GM19043 (cell line): ENCODE measurements around the gene PRKCE.
A peak's percentile ranks its signal among the peaks of the same experiment; 100 is the strongest.

Source experiments
- ATAC-seq: cut with Tn5 transposase; IDR thresholded peaks from one replicate; pipeline ENCODE4 v1.9.1; 2021; ENCODE audit warnings: low read depth; ENCODE audit not compliant: unreplicated experiment

PRKCE gene

DNA sequence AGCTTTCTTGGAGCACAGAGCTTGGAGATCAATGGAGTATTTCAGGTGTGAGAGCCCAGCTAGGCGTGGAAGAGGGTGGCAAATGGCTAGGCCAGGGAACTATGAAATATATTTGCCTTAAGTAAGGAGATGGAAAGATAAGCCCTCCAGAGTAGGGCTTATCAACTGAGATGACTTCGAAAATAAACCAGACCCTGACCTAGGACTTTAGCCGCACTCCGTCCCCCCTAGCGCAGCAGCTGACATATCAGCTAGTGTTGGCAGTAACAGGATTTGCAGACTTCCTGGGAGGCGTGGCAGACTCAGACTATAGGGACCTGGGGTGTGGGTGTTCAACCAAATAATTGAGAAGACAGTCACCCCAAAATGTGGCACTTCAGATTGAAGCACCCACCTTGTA, 518.0 kb downstream of the PRKCE start:
- no peak for ATAC-seq

DNA sequence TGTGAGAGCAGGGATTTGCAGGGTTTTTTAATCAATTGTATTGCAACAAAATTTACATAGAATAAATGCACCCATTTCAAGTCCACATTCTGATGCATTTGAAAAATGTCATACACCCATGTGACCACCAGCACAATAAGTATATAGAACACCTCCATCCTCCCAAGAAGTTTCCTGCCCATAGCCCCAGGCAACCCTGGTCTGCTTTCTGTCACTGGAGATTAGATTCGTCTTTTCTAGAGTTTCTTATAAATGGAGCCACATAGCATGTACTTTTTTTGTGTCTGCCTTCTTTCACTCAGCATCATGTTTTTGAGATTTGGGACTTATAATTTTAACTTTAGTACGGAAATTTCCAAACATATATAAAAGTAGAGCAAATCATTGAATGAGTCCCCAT, 518.6 kb downstream of the PRKCE start:
- ATAC-seq = no peak

DNA sequence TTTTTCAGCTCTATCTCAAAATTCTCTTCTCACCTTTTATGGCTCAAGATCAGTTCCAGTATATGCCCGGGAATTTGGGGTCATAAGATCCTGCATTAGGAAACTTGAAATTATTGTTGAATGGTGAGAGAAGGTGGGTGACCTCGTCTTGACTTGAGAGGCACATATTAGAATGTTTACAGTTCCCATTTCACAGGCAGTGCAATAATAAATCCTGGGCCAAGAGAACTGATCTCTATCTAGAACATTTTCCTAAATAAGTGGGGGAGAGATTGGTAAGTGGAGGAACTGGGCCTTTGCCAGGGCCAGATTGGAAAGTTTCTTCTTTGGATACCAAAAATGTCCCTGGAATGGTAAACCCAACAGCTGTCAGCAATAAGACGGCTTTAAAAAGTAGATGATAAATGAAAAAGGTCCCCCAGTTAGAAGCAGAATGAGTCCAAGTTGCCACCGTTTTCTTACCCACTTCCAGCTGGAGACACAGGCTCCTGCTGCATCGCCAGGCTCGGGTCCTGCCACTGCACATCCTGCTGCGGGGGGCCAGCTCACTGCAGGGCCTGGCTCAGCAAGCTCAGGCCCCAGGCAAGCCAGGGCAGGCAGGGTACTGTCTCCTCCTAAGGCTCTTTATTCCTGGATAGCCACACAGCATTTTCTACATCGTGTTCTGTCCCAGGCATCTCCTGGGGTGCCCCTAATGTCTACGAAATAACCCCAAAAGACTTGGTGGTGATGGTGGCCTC, 519.3 kb downstream of the PRKCE start:
- ATAC-seq = no peak

DNA sequence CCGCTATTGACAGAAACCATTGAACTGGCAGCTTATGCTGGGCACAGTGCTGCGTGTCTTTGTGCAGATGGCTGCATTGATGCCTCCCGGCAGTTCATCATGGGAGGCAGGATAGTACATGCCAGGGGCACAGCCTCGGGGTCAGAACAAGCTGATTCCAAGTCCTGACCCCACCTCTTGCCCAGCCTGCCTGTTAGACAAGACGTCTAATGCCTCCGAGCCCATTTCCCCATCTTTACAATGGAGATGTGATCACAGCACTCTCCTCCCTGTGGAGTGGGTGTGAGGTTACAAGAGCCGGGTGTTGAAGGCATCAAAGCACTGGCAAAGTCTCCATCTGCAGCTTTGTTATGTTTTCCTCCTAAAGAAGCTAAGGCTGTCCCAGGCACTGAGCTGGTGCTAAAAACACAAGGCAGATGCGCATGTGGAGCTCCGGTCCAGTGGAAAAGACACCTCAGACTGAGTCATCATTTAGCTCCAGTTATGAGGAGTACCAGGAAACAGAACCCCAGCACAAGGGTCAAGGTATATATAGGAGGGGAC, 520.0 kb downstream of the PRKCE start:
- ATAC-seq = no peak

DNA sequence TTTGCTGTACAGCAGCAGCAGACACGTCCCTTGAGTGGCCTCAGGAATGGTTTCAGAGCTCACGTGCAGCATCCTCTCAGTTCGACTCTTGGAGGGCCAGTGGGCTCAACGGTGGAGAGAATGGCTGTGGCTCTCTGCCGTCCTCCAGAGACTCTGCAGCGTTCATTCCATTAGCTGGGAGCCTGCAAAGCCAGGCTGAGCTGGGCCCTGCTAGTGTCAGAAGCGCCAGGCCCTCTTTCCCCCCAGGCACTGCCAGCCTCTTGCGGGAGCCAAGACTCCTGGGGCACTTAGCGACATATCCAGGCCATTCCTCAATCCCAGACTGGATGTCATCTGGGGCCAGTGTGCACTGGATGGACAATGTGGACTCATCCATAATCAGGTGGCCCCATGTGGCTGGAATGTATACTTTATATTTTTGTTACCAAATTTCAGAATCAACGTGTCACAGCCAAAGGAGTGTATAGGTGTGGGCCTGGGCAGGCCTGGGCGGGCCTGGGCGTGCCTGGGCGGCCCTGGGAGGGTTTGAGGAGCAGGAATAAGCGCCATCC, 520.6 kb downstream of the PRKCE start:
- no peak for ATAC-seq

DNA sequence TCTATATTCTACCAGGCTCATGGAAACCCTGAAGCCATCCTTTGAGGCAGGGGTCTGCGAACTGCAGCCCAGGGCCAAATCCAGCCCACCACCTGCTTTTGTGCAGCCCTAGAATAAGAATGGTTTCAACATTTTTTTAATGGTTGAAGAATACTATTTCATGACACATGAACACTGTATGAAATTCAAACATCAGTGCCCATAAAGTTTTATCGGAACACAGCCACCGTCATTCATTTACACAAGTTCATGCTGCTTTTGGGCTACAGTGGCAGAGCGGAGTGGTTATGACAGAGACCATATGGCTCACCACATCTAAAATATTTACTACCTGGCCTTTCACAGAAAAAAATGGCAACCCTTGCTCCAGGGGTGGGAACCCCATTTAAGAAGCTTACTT, 521.6 kb downstream of the PRKCE start:
- no peak for ATAC-seq

DNA sequence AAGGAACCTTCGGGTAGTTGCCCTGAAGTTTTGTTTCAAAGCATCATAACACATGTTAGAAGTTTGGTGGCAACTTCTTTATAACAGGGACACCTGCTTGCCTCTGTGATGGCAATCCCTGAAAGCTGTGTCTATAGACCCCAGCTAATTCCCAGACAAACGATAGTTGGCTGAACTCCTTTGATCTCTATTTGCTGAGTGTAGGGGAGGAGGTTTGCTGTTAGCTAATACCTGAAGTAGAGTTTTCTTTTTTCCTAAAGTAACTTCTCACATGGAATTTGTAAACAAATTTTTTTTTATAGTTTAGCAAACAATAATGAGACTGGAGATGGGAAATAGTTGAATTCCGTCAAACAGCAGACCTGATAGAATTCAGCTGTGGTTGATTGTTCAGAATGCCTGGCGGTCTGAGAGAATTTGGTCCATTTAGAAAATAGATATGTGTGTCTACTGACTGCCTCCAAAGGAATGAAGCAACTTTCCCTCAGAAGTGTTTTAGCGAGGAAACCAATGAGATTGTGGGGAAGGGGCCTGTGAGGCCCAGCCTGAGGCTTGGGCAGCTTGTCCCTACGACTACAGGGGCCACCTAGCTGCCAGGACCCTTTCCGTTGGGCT, 522.3 kb downstream of the PRKCE start:
- ATAC-seq = no peak

DNA sequence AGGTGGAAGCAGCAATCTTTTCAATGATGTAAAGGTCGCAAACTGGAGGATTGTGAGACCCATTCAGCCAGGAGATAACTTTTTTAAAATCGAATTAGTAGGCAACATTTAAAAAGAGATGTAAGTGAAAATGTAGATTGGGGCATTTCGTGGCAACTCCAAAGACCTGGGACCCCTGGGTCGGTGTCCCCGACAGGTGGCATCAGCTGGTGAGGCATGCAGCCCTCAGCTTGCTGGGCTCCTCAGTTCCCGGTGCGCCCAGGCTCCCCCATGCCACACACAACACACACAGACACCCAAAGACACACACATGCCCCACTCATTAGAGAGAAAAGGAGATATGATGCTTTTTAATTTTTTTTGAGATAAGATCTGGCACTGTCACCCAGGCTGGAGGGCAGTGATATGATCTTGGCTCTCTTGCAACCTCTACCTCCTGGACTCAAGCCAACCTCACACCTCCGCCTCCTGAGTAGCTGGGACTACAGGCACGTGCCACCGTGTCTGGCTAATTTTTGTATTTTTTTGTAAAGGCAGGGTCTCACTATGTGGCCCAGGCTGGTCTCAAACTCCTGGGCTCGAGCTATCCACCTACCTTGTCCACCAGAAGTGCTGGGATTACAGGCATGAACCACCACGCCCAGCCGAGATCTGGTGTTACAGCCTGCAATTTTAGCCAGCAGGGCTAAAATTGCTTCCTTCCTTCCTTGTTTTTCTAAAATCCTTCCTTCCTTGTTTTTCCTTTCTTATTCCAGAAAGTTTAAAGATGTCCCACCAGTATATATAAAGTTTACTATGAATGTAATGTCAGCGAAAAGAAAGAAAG, 523.1 kb downstream of the PRKCE start:
- no peak for ATAC-seq

DNA sequence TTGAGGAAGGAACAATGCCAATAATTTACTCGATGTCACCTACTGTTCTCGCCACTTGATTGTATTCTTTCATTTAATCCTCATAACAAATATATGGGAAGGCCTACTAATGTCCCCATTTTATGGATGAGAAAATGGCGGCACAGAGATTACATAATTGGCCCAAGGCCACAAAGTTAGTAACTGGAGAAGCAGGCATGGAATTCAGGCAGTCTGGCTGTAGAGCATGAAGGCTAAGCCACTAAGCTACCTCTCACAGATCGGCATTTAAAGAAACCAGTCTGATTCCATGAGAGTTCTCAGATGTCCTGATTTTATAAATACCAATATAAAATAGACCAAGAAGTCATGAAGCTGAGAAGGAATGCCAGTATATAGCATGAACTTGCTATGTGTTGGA, 523.9 kb downstream of the PRKCE start:
- ATAC-seq = no peak

DNA sequence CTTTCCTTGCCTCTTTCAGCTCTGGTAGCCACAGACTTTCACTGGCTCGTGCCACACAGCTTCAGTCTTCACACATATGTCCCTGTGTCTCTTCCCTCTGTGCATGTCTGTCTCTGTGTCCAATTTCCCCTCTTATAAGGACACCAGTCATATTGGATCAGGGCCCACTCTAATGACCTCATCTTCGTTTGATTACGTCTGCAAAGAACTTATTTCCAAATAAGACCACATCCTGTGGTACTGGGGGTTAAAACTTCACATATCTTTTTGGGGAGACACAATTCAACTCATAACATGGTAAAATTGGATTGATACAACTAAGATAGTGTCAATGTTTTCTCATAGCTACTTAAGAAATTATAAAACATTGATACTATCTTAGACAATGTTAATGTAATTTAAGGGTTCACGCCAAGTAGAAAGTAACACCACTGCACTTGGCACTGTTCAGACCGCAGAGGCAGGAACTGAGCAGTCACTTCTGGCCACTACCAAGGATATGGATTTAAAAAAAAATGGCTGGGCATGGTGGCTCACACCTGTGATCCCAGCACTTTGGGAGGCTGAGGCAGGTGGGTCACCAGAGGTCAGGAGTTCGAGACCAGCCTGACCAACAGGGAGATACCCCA, 526.1 kb downstream of the PRKCE start:
- no peak for ATAC-seq

DNA sequence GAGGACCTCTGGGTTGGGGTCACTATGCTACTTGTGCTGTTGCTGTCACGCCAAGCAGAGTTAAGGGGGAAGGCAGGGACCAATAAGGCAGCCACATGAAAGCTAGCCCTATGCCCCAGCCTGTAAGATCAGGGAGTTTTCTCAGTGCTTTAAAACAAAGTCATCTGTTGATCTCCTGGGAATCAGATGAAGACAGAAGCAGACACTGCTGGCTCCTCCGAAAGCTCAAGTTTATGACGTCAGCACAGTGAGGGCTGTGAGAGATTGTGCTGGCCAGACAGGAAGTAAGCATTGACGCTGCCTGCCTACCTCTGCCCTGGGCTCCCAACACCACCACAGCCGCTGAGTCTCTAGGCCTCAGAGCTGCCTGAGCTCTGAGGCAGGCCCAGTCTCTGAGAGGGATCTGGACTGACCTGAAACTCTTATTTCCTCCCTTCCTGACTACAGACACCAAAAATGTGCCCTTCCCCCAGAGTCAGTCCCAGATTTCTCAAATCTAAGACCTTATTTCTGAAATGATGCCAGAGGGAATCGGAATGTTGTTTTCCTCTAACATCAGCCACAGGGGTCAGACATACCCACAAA, 527.7 kb downstream of the PRKCE start:
- no peak for ATAC-seq

DNA sequence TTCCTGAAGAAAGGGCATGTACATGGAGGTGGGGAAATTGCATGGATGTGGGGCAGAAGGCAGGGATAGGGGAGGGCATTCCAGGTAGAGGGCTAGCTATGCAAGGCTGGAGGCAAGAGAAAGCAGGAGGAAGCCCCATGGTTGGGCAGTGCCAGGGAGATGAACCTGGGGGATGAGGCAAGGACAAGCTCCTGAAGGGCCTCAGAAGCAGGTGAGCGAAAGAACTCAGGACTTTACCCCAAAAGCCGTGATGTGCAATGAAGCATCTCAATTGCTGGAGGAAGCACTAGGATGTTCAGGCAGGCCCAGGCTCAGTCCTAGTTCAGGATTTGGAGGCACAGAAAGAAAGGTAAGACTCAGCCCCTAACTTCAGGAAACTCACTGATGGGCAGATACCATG, 528.7 kb downstream of the PRKCE start:
- ATAC-seq = no peak

DNA sequence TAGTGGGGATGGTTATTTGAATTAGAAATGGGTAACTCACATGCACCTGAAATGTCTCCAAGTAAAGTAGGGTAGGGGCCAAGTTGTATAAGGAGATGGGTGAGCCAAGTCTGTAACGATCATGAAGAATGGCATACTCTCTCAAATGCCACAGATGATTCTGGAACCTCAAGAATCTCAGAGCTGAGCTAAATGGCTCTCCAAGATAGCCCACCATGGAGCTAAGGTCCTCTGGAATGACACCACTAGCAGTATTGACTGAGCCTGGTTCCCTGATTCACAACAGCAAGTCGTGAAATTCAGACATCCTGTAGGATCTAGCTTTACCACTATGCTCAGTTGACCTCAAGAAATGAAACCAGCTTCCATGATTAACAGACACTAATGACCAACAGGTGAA, 529.8 kb downstream of the PRKCE start:
- ATAC-seq = no peak

DNA sequence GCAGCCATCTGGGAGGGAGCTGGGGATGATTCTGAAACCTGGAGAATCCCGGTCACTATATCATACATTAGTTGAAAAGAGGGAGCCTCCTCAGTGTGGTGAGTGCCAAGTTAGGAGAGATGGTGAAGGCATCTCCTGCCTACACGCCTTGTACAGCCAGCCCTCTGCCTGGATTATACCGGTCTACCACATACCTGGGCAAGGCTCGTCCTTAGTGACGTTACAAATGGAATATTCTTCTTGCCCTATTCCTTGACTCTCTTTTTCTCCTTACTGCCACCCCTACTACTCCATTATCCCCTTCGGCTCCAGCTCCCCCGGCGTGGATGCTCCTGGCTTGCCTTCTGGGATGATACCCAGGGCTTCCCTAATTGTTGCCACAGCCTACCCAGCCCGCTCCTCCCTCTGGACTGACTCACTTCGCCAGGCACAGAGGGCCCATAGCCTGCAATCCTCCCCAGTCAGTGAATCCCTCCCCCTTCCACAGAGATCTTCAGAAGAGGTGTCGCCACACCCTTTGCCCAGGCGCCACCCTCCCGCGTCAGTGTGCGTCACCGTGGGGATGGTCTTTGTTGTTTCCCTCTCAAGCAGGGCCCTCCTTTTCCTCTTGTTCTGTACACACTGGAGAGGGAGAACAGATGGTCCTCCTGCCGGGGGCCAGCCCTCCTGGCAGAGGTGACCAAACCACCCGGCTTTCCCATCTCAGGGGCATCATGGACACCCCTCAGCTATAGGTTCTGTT, 530.5 kb downstream of the PRKCE start:
- ATAC-seq = no peak

DNA sequence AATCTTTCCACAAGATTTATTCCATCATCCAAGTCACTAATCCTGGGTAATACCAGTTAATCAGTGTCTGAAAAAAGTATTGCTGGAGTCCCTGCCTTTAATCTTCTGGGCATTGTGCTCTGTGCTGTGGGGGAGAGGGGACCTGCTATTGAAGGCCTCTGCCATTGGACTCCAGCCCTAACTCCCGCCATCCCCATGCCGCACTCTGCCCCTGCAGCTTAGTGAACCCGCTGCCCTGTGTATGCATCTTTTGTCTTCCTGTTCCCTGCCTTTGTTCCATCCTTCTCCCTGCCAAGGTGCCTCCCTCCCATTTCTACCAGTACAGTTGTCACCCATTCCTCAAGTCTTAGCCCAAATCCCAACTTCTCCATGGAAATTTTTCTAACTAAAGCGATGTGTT, 532.0 kb downstream of the PRKCE start:
- no peak for ATAC-seq

DNA sequence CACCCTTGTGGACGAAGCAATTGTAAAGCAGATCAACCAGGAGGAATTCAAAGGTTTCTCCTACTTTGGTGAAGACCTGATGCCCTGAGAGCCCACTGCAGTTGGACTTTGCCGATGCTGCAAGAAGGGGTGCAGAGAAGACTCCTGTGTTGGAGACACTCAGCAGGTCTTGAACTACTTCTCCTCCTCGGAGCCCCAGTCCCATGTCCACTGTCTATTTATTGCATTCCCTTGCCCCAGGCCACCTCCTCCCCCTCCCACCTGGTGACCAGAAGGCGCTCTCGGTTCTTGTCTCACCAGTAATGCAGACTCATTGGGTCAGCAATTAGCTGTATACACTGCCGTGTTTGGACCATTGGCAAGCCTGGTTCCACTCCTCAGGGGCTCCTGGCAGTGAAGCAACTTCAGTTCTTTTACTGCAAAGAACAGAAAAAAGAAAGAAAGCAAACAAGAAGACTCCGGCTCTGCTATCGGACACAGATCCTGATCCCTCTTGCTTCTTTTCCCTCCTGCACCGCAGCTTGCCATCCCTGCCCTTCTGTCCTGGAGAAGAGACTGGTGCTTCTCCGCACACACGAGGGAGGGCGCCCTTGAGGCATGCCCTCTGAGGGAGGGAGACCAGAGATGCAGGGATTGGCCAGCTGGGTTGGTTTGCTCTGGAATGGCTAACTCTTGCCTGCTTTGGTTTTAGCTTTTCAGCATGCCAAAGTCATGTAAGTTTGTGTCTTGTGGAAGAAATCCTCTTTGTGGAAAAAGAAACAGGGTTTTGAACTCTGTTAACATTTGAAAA, 533.5 kb downstream of the PRKCE start:
- no peak for ATAC-seq

DNA sequence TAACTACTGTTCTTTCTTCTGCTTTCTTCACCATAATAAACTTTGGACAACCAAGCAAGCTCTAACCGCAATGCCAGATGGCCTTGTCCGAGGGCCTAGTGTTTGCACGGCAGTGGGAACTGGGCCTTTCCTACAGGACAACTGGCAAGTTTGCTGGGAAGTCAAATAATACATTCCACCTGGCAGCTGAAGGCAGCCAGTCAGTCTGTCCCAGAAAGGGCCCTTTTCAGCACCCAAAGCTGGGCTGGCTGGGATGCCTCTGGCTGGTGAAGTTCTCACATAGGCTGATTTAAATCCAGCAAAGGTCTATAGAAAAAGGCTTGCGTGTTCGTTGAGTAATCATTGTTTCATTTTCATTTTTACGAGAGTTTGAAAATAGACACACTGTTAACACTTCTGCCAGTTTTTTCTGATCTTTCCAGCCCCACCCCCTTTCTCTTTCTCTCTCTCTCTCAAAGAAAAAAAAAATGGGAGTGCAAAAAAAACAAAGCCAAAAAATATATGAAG, 535.7 kb downstream of the PRKCE start:
- ATAC-seq = peak; percentile 85

DNA sequence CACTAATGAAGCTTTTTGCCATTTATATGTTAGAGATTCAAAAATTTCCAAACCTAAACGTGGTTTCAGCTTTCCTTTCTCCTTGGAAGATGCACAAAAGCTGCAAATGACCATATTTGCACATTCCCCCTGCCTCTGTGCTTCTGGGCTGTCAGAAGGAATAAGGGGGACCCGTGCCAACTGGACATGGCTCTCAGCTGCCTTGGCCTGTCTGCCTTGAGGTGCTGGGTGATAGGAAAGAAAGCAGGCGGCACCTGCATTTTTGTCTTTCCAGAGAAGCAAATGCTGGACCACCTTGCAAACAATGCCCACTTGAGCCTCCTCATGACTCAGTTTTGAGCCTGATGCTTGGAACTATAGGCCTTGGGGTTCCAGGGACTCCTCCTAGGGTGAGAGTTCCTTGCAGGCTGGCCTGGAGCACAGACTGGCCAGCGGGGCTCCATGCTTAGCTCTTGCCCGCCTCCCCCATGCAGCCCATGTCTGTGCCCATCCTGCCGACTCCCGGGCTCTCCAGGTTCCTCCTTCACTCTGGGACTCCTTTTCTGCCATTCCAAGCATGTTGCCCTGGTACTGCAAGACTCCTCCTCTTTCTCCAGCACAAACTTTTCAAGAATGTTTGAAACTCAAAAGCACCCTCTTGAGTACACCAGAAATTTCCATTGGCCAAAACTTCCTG, 536.7 kb downstream of the PRKCE start:
- no peak for ATAC-seq
